Liver (tissue), 9 donors: Measurements from ENCODE around the gene PATE2. TPM values are rescaled to one million over a fixed set of nuclear protein-coding genes. Genes with fewer than 3 reads are reported as not detected.

Source experiments
- DNase-seq: peaks from one replicate; pipeline ENCODE4 v3.0.0-alpha.2; 2017; ENCODE audit warnings: low spot score
- H3K27ac ChIP-seq, 2 donors: one replicate each; pipeline ENCODE4 v1.7.0; 2013; ENCODE audit warnings: inconsistent platforms in 2 of 2, low read length in 2 of 2, control low read depth in 1 of 2, low read depth in 1 of 2, mild to moderate bottlenecking in 1 of 2
- H3K27me3 ChIP-seq, 4 donors: one replicate each; pipeline versions ENCODE4 v1.6.1 to v1.7.0; 2013; ENCODE audit warnings: low read length in 3 of 4, inconsistent platforms in 1 of 4, mild to moderate bottlenecking in 1 of 4, moderate library complexity in 1 of 4; ENCODE audit not compliant: control insufficient read depth in 4 of 4, insufficient read depth in 4 of 4
- H3K36me3 ChIP-seq, 4 donors: one replicate each; pipeline versions ENCODE4 v1.6.1 to v1.7.0; 2013; ENCODE audit warnings: low read length in 3 of 4, mild to moderate bottlenecking in 3 of 4, low read depth in 1 of 4, moderate library complexity in 1 of 4; ENCODE audit not compliant: control insufficient read depth in 4 of 4, insufficient read depth in 3 of 4
- H3K4me1 ChIP-seq, 4 donors: one replicate each; pipeline versions ENCODE4 v1.6.1 to v1.7.0; 2013; ENCODE audit warnings: low read length in 3 of 4, mild to moderate bottlenecking in 3 of 4, moderate library complexity in 1 of 4; ENCODE audit not compliant: control insufficient read depth in 4 of 4, insufficient read depth in 4 of 4
- H3K4me3 ChIP-seq, 3 donors: one replicate each; pipeline versions ENCODE4 v1.6.1 to v1.7.0; 2013; ENCODE audit warnings: low read length in 3 of 3, control low read depth in 1 of 3, low read depth in 1 of 3, mild to moderate bottlenecking in 1 of 3
- H3K9ac ChIP-seq, 2 donors: one replicate each; pipeline ENCODE4 v1.7.0; 2013; ENCODE audit warnings: low read length in 2 of 2, mild to moderate bottlenecking in 2 of 2, moderate library complexity in 2 of 2, control low read depth in 1 of 2, low read depth in 1 of 2
- H3K9me3 ChIP-seq, 4 donors: one replicate each; pipeline versions ENCODE4 v1.6.1 to v1.7.0; 2013; ENCODE audit warnings: low read length in 3 of 4; ENCODE audit not compliant: control insufficient read depth in 4 of 4
- ATF3 ChIP-seq: IDR thresholded peaks from 2 replicates; pipeline ENCODE4 v1.6.1; 2016; ENCODE audit warnings: antibody characterized with exemption
- EGR1 ChIP-seq, 2 donors: IDR thresholded peaks; 2 replicates each; pipeline ENCODE4 v1.6.1; 2016 to 2018; ENCODE audit warnings: antibody characterized with exemption in 2 of 2, low read depth in 2 of 2
- FOXA1 ChIP-seq: IDR thresholded peaks from 2 replicates; pipeline ENCODE4 v1.6.1; 2016; ENCODE audit warnings: antibody characterized with exemption
- GABPA ChIP-seq, 2 donors: IDR thresholded peaks in 1 of 2; conservative IDR thresholded peaks in 1 of 2; 2 replicates each; pipeline ENCODE4 v1.6.1; 2016; ENCODE audit warnings: antibody characterized with exemption in 2 of 2, mild to moderate bottlenecking in 1 of 2, moderate library complexity in 1 of 2
- HNF4A ChIP-seq, 2 donors: conservative IDR thresholded peaks; 2 replicates each; pipeline ENCODE4 v1.6.1; 2016; ENCODE audit warnings: antibody characterized with exemption in 2 of 2, mild to moderate bottlenecking in 2 of 2
- HNF4G ChIP-seq: IDR thresholded peaks from 2 replicates; pipeline ENCODE4 v1.6.1; 2016; ENCODE audit warnings: antibody characterized with exemption
- JUND ChIP-seq, 2 donors: IDR thresholded peaks; 2 replicates each; pipeline ENCODE4 v1.6.1; 2016; ENCODE audit warnings: antibody characterized with exemption in 2 of 2
- MAX ChIP-seq: IDR thresholded peaks from 2 replicates; pipeline ENCODE4 v1.6.1; 2016; ENCODE audit warnings: antibody characterized with exemption
- NR2F2 ChIP-seq: IDR thresholded peaks from 2 replicates; pipeline ENCODE4 v1.6.1; 2016; ENCODE audit warnings: antibody characterized with exemption
- RAD21 ChIP-seq, 2 donors: IDR thresholded peaks; 2 replicates each; pipeline ENCODE4 v1.6.1; 2016; ENCODE audit warnings: antibody characterized with exemption in 2 of 2, mild to moderate bottlenecking in 2 of 2
- RXRA ChIP-seq, 2 donors: IDR thresholded peaks; 2 replicates each; pipeline ENCODE4 v1.6.1; 2017 to 2018; ENCODE audit warnings: antibody characterized with exemption in 2 of 2, mild to moderate bottlenecking in 1 of 2
- SP1 ChIP-seq: IDR thresholded peaks from 2 replicates; pipeline ENCODE4 v1.6.1; 2018; ENCODE audit warnings: antibody characterized with exemption, mild to moderate bottlenecking
- YY1 ChIP-seq: IDR thresholded peaks from 2 replicates; pipeline ENCODE4 v1.6.1; 2016; ENCODE audit warnings: antibody characterized with exemption, mild to moderate bottlenecking
- ZBTB33 ChIP-seq: IDR thresholded peaks from 2 replicates; pipeline ENCODE4 v1.6.1; 2016; ENCODE audit warnings: antibody characterized with exemption
- WGBS: extraction: QIAGEN DNeasy Blood & Tissue Kit; methylation state at CpG from one replicate; pipeline ENCODE4 v1.1.7; 2013; 5-methylcytosine and 5-hydroxymethylcytosine counted together
- polyA plus RNA-seq, 2 donors: library from polyadenylated mRNA; stranded (reverse) in 1 of 2; unstranded in 1 of 2; fragments of 200-250 nt in 1 of 2; fragments of >200 nt in 1 of 2; fragmentation: Nextera tagmentation in 1 of 2; extraction: Ambion mirVana in 1 of 2; gene quantifications; one replicate each; pipeline versions ENCODE4 v1.2.1 to v1.2.3, GENCODE V29; 2013 to 2015
- total RNA-seq, 2 donors: library from RNA; depleted of rRNA; stranded (reverse); fragments of >200 nt; gene quantifications; one replicate each; pipeline ENCODE4 v1.2.3, GENCODE V29; 2014
- TF ChIP-seq, protein P1 (sequence below): IDR thresholded peaks from 2 replicates; pipeline ENCODE4 v1.6.1; 2016; ENCODE audit warnings: antibody characterized with exemption, mild to moderate bottlenecking
- TF ChIP-seq, protein P2 (sequence below): fragments of 150-350 bp; IDR thresholded peaks from 2 replicates; pipeline ENCODE4 v1.5.1; 2017; ENCODE audit warnings: improper control_type of control experiment, low read depth, low read length; ENCODE audit not compliant: missing input control
- donor health status: healthy.
- donor health status: healthy.
- donor health status: healthy.
- donor health status: healthy.
- donor health status: healthy.

PATE2 gene
- total RNA-seq (not detected), polyA plus RNA-seq (not detected)

DNA sequence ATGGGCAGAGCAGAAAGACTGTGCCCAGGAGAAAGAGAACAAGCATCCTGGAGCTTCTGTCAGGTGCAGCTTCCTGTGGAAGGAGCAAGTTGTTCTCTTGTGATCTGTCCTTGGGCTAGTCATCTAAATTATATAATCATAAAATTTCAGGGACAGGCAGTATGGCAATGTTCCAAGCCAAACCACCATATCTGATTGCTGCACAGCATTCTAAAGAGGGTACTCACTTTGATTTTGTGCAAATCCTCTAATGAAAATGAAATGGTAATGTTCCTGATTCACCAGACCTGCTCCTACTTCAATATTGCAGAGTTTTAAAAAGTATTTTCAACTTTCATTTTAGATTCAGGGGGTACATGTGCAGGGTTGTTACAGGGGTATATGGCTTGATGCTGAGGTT, at the start of gene PATE2:
Gene PATE2, minus strand, starts transcription at position 101 of the 400 bp plus-strand sequence. Its CDS starts 55 bp downstream, at position 46.
- no peak for DNase-seq
- Histone ChIP-seq H3K27me3 (no peaks in the 10 kb centered on the region), H3K36me3 (no peaks in the 10 kb centered on the region), H3K9ac (no peak within 1 kb of the TSS), H3K27ac (no peak within 1 kb of the TSS), H3K9me3 (no peaks in the 10 kb centered on the region), H3K4me1 (no peaks in the 10 kb centered on the region), H3K4me3 (no peak within 1 kb of the TSS)
- TF ChIP-seq JUND (IDR thresholded peaks at IDR 0.05) = no peak
- no peak for TF ChIP-seq YY1
- no peak for TF ChIP-seq NR2F2
- TF ChIP-seq FOXA1 = no peak
- TF ChIP-seq GABPA (IDR thresholded peaks at IDR 0.05 in 1 of 2, conservative IDR thresholded peaks at IDR 0.05 in 1 of 2) = no peak
- no peak for TF ChIP-seq ZBTB33
- no peak for TF ChIP-seq ATF3
- TF ChIP-seq, protein P1, sequence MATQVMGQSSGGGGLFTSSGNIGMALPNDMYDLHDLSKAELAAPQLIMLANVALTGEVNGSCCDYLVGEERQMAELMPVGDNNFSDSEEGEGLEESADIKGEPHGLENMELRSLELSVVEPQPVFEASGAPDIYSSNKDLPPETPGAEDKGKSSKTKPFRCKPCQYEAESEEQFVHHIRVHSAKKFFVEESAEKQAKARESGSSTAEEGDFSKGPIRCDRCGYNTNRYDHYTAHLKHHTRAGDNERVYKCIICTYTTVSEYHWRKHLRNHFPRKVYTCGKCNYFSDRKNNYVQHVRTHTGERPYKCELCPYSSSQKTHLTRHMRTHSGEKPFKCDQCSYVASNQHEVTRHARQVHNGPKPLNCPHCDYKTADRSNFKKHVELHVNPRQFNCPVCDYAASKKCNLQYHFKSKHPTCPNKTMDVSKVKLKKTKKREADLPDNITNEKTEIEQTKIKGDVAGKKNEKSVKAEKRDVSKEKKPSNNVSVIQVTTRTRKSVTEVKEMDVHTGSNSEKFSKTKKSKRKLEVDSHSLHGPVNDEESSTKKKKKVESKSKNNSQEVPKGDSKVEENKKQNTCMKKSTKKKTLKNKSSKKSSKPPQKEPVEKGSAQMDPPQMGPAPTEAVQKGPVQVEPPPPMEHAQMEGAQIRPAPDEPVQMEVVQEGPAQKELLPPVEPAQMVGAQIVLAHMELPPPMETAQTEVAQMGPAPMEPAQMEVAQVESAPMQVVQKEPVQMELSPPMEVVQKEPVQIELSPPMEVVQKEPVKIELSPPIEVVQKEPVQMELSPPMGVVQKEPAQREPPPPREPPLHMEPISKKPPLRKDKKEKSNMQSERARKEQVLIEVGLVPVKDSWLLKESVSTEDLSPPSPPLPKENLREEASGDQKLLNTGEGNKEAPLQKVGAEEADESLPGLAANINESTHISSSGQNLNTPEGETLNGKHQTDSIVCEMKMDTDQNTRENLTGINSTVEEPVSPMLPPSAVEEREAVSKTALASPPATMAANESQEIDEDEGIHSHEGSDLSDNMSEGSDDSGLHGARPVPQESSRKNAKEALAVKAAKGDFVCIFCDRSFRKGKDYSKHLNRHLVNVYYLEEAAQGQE = no peak
- TF ChIP-seq, protein P2, sequence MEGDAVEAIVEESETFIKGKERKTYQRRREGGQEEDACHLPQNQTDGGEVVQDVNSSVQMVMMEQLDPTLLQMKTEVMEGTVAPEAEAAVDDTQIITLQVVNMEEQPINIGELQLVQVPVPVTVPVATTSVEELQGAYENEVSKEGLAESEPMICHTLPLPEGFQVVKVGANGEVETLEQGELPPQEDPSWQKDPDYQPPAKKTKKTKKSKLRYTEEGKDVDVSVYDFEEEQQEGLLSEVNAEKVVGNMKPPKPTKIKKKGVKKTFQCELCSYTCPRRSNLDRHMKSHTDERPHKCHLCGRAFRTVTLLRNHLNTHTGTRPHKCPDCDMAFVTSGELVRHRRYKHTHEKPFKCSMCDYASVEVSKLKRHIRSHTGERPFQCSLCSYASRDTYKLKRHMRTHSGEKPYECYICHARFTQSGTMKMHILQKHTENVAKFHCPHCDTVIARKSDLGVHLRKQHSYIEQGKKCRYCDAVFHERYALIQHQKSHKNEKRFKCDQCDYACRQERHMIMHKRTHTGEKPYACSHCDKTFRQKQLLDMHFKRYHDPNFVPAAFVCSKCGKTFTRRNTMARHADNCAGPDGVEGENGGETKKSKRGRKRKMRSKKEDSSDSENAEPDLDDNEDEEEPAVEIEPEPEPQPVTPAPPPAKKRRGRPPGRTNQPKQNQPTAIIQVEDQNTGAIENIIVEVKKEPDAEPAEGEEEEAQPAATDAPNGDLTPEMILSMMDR = no peak
- TF ChIP-seq HNF4A (conservative IDR thresholded peaks at IDR 0.05) = no peak
- no peak for TF ChIP-seq MAX
- TF ChIP-seq RAD21 (IDR thresholded peaks at IDR 0.05) = no peak
- TF ChIP-seq RXRA (IDR thresholded peaks at IDR 0.05) = no peak
- TF ChIP-seq SP1 = no peak
- TF ChIP-seq EGR1 (IDR thresholded peaks at IDR 0.05; ENCODE audit: low read depth in 2 of 2) = no peak

DNA sequence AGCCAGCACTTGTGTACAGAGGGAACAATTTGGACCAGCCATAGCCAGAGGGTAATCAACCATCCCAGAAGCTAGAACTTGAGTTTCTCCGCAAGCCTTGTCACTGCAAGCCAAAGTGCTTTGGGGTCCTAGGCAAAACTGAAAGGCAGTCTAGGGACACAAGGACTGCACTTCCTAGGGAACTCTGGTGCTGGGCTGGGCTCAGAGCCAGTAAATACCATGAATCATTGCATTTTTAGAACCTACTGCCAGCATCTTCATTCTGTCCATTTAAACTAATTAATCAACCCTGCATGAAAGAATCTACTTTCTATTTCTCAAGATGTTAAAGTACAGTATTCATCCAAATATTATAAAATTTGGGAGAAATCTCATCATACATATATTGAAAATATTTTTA, 29.3 kb upstream of the PATE2 start:
- Histone ChIP-seq H3K4me1 (no peaks in the 10 kb centered on the region), H3K27ac (no peak overlapping the region), H3K4me3 (no peak overlapping the region), H3K27me3 (no peaks in the 10 kb centered on the region), H3K9ac (no peak overlapping the region), H3K9me3 (peaks cover 0 to 13% (median 4%) of the 10 kb centered on the region in 4 donors), H3K36me3 (no peaks in the 10 kb centered on the region)
- TF ChIP-seq, protein P1 = no peak
- TF ChIP-seq GABPA (IDR thresholded peaks at IDR 0.05 in 1 of 2, conservative IDR thresholded peaks at IDR 0.05 in 1 of 2) = no peak
- no peak for TF ChIP-seq FOXA1
- no peak for TF ChIP-seq HNF4A (conservative IDR thresholded peaks at IDR 0.05)
- TF ChIP-seq RAD21 (IDR thresholded peaks at IDR 0.05) = no peak
- no peak for TF ChIP-seq ZBTB33
- no peak for TF ChIP-seq HNF4G
- 93% methylated on average over 1 of the region's 1 CpG for WGBS
- DNase-seq = no peak
